H1 (cell line): Measurements from ENCODE around the gene ZC3H8.

Experiments
- CREB1 ChIP-seq: IDR thresholded peaks from 2 replicates; pipeline ENCODE4 v1.6.1; 2012; ENCODE audit warnings: inconsistent platforms
- HDAC2 ChIP-seq, 2 experiments: fragments of 300-600 bp in 1 of 2; sonication (generic) in 1 of 2; IDR thresholded peaks; 2 replicates each; pipeline ENCODE4 v1.6.1; 2011 to 2012; ENCODE audit warnings: low read depth in 2 of 2, low read length in 2 of 2, mild to moderate bottlenecking in 2 of 2, moderate library complexity in 2 of 2, borderline replicate concordance in 1 of 2, inconsistent platforms in 1 of 2
- POLR2A ChIP-seq, 2 experiments: IDR thresholded peaks; 1 replicate in 1 of 2; 2 replicates in 1 of 2; pipeline ENCODE4 v1.6.1; 2011; ENCODE audit warnings: low read depth in 2 of 2, low read length in 2 of 2, mild to moderate bottlenecking in 2 of 2; ENCODE audit errors: control extremely low read depth in 1 of 2
- POLR2AphosphoS5 ChIP-seq: IDR thresholded peaks from 2 replicates; pipeline ENCODE4 v1.6.1; 2011; ENCODE audit warnings: low read depth, low read length
- SP2 ChIP-seq: IDR thresholded peaks from 2 replicates; pipeline ENCODE4 v1.6.1; 2012; ENCODE audit warnings: mild to moderate bottlenecking, low read length, inconsistent platforms
- TAF1 ChIP-seq: IDR thresholded peaks from 2 replicates; pipeline ENCODE4 v1.6.1; 2011; ENCODE audit warnings: mild to moderate bottlenecking, low read depth, low read length
- TF ChIP-seq, protein P1 (sequence below): IDR thresholded peaks from 2 replicates; pipeline ENCODE4 v1.6.1; 2012; ENCODE audit warnings: inconsistent platforms
- TF ChIP-seq, protein P2 (sequence below), 3 experiments: IDR thresholded peaks; 1 replicate in 2 of 3; 2 replicates in 1 of 3; pipeline versions ENCODE4 v1.5.1 to v1.6.1; 2011; ENCODE audit warnings: low read length in 3 of 3, mild to moderate bottlenecking in 3 of 3, inconsistent platforms in 2 of 3, low read depth in 1 of 3, moderate library complexity in 1 of 3; ENCODE audit not compliant: insufficient read depth in 1 of 3; ENCODE audit errors: control extremely low read depth in 1 of 3

DNA sequence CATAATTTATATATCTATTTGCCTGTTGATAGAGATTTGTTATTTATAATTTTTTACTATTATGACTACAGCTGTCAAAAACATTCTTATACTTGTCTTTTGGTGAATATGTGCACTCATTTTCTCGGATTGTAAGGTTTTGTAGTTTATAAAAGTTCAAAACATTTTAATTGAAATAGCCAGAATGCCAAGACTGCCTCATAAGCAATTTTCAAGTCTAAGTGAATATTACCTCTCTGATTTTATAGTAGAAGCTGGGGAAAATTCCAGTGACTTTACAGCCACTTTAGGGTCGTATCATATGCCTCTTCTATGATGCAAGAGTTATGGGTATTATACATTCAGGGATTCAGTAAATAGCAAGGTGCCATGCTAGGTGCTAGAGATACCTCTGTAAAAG lies 41.6 kb upstream of the ZC3H8 start:
- TF ChIP-seq TAF1 (no peak), HDAC2 (IDR thresholded peaks at IDR 0.05; ENCODE audit: borderline replicate concordance in 1 of 2, low read depth in 2 of 2, low read length in 2 of 2) (no peak), POLR2AphosphoS5 (no peak), SP2 (no peak), POLR2A (IDR thresholded peaks at IDR 0.05; ENCODE audit: control extremely low read depth in 1 of 2, low read depth in 2 of 2, low read length in 2 of 2) (no peak), CREB1 (no peak)
- TF ChIP-seq, protein P1, sequence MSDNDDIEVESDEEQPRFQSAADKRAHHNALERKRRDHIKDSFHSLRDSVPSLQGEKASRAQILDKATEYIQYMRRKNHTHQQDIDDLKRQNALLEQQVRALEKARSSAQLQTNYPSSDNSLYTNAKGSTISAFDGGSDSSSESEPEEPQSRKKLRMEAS = no peak
- TF ChIP-seq, protein P2, sequence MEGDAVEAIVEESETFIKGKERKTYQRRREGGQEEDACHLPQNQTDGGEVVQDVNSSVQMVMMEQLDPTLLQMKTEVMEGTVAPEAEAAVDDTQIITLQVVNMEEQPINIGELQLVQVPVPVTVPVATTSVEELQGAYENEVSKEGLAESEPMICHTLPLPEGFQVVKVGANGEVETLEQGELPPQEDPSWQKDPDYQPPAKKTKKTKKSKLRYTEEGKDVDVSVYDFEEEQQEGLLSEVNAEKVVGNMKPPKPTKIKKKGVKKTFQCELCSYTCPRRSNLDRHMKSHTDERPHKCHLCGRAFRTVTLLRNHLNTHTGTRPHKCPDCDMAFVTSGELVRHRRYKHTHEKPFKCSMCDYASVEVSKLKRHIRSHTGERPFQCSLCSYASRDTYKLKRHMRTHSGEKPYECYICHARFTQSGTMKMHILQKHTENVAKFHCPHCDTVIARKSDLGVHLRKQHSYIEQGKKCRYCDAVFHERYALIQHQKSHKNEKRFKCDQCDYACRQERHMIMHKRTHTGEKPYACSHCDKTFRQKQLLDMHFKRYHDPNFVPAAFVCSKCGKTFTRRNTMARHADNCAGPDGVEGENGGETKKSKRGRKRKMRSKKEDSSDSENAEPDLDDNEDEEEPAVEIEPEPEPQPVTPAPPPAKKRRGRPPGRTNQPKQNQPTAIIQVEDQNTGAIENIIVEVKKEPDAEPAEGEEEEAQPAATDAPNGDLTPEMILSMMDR (IDR thresholded peaks at IDR 0.05; ENCODE audit: control extremely low read depth in 1 of 3, insufficient read depth in 1 of 3, low read depth in 1 of 3, low read length in 3 of 3) = no peak
